RCC 7860 (cell line): ENCODE results near the gene ACP2.
A peak's percentile ranks its signal among the peaks of the same experiment; 100 is the strongest.

Experiments used
- DNase-seq: peaks from one replicate; pipeline ENCODE4 v3.0.0-alpha.2; 2015; ENCODE audit warnings: low spot score
- FAIRE-seq: peaks from 2 replicates; lab custom pipeline; 2012; peaks lifted over from hg19 to GRCh38; lab: Jason Lieb, UNC

ACP2 gene

DNA sequence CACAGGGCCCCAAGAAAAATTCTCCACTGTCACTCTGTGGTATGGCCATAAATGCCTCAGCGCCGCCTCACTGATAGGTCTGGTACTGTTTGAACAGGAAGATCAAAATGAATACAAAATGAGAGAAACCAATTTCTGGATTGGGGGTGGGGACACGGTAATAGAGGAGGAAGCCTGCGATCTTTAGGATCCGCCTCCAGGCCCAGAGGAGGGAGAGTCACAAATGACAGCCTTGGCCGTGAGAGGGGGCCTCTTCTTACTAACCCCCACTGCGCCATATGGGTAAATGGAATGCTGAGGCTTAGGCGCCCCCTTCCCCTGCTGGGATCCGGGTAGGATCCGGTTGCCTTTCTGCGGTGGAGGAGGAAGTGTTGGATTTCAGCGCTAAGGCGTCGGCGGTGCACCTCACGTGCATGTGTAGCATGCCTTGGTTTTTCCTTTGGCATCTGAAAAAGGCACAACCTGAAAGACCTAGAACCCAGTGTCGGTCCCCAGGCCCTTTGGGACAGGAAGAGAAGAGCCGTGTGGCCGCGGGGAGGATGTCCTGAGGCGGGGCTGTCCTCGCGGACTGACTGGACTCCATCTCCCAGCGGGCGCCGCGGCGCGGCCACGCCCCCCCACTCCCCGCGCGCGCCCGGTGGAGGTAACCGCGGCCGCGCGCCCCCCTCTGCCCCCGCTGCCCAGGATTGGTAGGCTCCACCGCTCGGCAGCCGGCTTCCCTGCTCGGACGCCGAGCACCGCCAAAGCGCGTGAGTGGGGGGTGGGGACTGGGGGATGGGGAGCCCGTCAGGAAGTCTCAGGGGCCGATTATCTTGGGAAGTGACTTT is 20.6 kb upstream of the ACP2 start:
- DNase-seq (peak; percentile 57), FAIRE-seq (no peak)

- FAIRE-seq (no peak), DNase-seq (no peak)
These were observed 19.9 kb upstream of the ACP2 start for GRCh38 chr11:47268448-47269001.

DNA sequence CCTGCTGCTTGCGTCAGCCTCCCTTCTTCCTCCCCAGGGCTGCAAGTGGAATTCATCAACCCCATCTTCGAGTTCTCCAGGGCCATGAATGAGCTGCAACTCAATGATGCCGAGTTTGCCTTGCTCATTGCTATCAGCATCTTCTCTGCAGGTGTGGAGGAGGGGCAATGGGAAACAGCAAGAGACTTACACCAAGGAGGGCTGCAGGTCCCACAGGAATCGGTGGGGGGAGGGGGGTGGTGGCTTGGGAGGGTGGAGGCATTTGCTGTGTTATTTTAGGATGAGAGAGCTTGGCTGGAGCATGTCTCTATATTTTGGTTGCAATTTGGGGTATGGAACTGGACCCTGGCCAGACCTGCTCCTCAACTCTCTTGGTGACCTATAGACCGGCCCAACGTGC is 19.3 kb upstream of the ACP2 start:
- DNase-seq (no peak), FAIRE-seq (no peak)

DNA sequence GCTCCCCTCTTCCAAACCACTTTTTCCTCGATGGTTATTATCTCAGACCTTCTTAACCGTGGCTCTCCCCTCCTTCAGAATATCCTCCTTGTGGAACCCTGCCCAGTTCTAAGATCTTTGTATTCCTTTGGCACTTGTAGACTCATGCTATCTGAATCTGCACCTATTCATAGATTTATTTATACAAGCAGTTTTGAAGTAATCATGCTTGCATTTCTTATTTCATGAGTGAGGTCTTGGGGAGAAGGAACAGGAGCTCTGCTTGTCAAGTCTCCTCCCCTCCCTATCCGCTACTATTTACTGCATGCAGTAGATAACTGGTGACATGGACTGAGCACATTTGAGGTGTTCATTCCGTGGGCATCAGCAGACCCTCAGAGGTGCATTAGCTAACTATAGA is 15.9 kb upstream of the ACP2 start:
- no peak for DNase-seq
- FAIRE-seq, result no peak

DNA sequence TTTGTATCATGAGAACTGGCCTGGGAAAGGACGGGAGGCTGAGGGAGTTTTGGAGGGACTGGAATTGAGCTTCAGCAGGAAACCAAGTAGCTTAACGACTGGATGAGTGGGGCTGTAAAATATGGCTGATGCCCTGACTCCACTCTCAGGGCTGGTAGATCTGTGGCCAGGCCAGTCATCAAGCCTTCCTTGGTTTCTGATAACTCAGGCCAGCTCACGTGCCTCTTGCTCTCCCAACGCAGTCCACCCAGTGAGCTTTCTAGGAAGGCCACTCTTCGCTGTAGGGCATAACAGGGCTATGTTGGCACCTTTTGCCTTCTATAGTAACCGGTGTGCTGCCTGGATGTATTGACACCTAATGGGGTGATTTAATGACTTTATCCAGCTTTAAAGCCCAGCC is 15.5 kb upstream of the ACP2 start:
- FAIRE-seq (no peak), DNase-seq (no peak)

DNA sequence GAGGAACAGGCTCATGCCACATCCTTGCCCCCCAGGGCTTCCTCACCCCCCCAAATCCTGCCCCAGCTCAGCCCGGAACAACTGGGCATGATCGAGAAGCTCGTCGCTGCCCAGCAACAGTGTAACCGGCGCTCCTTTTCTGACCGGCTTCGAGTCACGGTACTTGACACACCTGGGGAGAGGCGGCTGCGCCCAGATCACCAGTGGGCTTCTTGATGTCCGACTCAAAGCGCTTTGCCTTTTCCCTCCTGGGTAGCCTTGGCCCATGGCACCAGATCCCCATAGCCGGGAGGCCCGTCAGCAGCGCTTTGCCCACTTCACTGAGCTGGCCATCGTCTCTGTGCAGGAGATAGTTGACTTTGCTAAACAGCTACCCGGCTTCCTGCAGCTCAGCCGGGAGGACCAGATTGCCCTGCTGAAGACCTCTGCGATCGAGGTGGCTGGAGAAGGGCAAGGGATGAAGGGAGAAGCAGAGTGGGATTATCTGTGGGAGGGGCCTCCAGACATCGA is 12.7 kb upstream of the ACP2 start:
- FAIRE-seq, result no peak
- DNase-seq, result no peak

DNA sequence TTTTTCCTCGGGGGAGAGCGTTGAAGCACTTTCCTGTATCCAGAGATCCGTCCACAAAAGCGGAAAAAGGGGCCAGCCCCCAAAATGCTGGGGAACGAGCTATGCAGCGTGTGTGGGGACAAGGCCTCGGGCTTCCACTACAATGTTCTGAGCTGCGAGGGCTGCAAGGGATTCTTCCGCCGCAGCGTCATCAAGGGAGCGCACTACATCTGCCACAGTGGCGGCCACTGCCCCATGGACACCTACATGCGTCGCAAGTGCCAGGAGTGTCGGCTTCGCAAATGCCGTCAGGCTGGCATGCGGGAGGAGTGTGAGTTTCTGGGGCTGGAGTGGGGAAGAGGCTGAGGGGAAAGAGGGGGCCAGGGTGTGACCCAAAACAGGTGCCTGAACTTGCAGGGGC is 11.8 kb upstream of the ACP2 start:
- FAIRE-seq, result no peak
- no peak for DNase-seq

GRCh38 chr11:47259232-47259977 is 10.8 kb upstream of the ACP2 start:
- DNase-seq, result no peak
- FAIRE-seq, result no peak

DNA sequence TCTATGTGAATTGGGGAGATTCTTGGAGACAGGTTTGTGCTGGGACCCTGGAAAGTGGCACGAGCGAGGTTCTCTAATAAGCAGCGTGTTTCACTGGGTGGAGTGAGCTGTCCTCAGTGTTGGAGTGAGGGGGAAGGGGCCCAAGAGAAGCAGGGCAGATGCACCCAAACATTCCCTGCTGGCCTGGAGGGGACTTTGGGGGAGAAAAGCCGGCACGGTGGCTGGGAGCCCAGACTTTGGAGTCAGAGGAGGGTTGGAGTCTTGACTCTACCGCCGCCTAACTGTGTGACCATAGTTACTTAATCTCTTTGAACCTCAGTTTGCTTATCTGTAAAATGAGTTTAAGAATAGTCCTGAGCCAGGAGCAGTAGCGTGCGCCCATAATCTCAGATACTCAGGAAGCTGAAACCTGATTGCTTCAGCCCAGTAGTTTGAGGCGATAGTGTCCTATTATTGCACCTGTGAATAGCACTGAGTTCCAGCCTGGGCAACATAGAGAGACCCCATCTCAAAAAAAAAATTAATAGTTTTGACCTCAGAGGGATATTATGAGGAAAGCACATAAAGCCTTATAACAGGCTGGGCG is 9.8 kb upstream of the ACP2 start:
- FAIRE-seq (no peak), DNase-seq (no peak)

DNA sequence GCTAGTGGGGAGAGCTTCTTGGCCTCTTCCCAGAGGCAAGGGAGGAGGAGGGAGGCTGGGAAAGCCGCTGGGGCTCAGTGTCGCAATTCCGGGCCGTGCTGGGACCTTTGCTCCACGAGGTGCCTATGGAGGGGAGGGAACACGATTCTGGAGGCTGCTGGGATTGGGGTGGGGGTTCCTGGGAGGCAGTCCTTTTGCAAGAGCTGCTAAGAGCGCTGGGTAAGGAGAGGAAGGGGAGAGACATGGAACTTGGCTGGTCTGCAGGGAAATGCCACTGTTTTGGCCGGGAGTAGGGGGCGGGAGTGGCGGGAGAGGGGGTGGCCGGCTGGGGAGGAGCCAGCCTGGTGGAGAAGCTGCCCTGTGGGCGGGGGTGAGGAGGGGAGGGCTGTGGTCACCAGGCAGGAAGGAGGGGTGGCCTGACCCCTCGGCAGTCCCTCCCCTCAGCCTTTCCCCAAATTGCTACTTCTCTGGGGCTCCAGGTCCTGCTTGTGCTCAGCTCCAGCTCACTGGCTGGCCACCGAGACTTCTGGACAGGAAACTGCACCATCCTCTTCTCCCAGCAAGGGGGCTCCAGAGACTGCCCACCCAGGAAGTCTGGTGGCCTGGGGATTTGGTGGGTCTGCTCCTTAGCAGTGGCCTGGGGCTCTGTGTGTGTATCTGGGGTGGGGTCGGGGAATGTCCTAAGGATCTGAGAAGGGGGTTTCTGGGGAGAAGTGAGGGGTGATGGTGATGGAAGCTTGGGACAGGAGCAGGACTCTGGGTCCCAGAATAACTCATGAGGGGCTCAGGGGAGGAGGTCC is 9.1 kb upstream of the ACP2 start, which contains the start of gene NR1H3:
Gene NR1H3 (plus strand): TSS at position 480 of the 800 bp plus-strand sequence. CDS start 1,221 bp downstream, outside the sequence.
- no peak for FAIRE-seq
- DNase-seq, result no peak

GRCh38 chr11:47257177-47257516 is 8.5 kb upstream of the ACP2 start:
- no peak for FAIRE-seq
- no peak for DNase-seq

DNA sequence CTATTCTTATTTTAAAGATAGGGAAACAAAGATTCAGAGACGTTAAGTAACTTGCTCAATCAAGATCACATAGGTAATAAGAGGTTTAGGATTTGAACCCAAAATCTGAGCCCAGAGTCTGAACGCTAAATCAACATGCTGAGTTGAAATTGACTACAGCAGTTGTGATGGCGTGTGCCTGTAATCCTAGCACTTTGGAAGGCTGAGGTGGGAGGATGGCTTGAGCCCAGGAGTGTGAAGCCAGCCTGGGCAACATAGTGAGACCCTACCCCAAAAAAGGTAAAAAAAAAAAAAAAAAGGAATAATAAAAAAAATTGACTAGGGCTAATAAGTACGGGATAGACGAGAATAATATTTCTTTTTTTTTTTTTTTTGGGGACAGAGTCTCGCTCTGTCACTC is 7.8 kb upstream of the ACP2 start:
- FAIRE-seq (no peak), DNase-seq (no peak)

DNA sequence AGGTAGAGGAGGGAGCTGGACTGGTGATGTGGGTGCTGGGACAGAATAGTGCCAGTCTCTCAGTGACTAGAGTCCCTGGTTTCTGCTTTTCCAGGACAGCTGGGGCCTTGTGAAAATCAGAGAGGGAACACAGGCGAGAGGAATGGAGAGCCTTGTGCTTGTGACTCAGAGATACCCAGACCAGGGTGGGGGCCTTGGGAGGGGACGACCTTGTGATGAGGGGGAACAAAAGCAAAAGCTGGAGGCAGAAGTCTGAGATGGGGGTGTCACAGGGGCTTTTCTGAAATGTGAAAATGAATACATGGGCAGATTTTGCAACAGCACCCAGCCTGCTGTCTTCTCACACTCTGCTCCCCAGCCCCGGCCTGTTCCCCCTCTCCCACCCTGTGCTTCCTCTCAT is 5.8 kb upstream of the ACP2 start:
- FAIRE-seq, result no peak
- no peak for DNase-seq

DNA sequence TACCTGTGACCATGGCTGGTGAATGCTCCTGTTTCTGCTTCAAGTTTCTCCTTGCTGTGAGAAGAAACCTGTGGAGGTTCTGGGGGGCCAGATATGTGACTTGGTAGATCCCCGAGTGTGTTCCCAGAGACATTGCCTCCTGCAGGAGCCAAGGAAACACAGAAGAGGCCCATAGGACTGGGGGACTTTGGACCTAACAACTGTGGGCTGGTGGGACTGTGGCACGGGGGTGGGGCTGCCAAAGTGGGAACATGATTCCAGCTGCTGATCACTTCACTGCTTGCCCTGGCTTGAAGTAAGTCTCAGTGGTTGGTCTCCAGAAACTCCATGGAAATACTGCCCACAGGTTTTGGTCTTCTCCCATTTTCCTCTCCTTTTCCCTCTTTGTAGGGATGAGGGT is 5.0 kb upstream of the ACP2 start:
- FAIRE-seq (no peak), DNase-seq (no peak)

GRCh38 chr11:47251751-47252150 is 3.1 kb upstream of the ACP2 start:
- no peak for DNase-seq
- FAIRE-seq, result no peak

GRCh38 chr11:47249378-47249715 is 733 bp upstream of the ACP2 start:
- FAIRE-seq (no peak), DNase-seq (no peak)

- FAIRE-seq (no peak), DNase-seq (peak; percentile 8)
These were observed 330 bp downstream of the ACP2 start for GRCh38 chr11:47248304-47248663.

GRCh38 chr11:47247502-47247901 is 1.1 kb downstream of the ACP2 start:
- no peak for DNase-seq
- no peak for FAIRE-seq

DNA sequence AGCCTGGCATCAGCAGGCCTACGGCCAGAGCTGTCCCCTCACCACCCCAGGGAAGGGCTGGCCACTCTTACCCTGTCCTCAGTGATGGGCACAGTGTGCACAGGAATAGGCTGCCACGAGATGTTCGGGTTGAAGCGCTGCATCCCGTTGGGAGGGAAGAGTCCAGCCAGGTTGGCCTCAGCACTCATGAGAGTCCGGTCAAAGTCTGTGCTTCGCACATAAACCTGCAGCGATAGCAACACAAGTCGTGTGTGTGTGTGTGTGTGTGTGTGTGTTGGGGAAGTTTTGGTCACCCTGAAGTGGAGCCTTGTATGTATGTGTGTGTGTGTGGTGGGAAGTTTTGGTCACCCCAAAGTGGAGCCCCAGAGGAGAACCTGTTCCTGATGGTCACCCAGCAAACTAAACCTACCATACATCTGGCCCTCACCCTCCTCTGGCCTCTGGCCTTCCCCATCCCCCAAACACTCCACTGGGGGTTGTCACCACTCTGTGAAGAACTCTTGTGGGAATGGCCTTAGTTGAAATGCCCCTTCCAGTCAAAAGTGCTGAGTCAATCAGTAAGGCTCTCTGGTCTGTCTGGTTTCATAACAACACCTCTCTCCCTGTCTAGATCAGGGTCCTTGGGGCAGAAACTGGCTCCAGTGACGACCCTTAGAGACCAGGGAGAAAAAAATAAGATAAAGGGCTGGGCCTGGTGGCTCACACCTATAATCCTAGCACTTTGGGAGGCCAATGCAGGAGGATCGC is 2.8 kb downstream of the ACP2 start:
- no peak for FAIRE-seq
- DNase-seq, result no peak
